GM21381 (cell line): ENCODE results near the gene SARS1.
A peak's percentile ranks its signal among the peaks of the same experiment; 100 is the strongest.

Experiments used
- ATAC-seq: cut with Tn5 transposase; IDR thresholded peaks from one replicate; pipeline ENCODE4 v1.9.1; 2021; ENCODE audit warnings: mild to moderate bottlenecking, moderate library complexity; ENCODE audit not compliant: unreplicated experiment

Gene SARS1

GRCh38 chr1:109248797-109249629 lies 35.3 kb downstream of the SARS1 start, which contains the start of gene CELSR2:
Gene CELSR2 (plus strand): TSS chr1:109249539. CDS start chr1:109250080, 541 bp downstream.
- peak; percentile 78 for ATAC-seq

- peak; percentile 29 for ATAC-seq
These were observed 36.1 kb downstream of the SARS1 start for GRCh38 chr1:109249654-109250401.

- ATAC-seq = no peak
These were observed 36.9 kb downstream of the SARS1 start for GRCh38 chr1:109250454-109251276.

GRCh38 chr1:109251277-109252166 lies 37.8 kb downstream of the SARS1 start:
- ATAC-seq = no peak

- no peak for ATAC-seq
These were observed 38.6 kb downstream of the SARS1 start for GRCh38 chr1:109252167-109252892.

- no peak for ATAC-seq
These were observed 39.4 kb downstream of the SARS1 start for GRCh38 chr1:109252893-109253802.

- ATAC-seq = no peak
These were observed 40.3 kb downstream of the SARS1 start for GRCh38 chr1:109253803-109254620.

- no peak for ATAC-seq
These were observed 40.9 kb downstream of the SARS1 start for GRCh38 chr1:109254621-109255096.

- ATAC-seq = no peak
These were observed 41.5 kb downstream of the SARS1 start for GRCh38 chr1:109255097-109255651.

- ATAC-seq = no peak
These were observed 42.0 kb downstream of the SARS1 start for GRCh38 chr1:109255678-109256077.

- no peak for ATAC-seq
These were observed 42.4 kb downstream of the SARS1 start for GRCh38 chr1:109256085-109256484.

GRCh38 chr1:109256971-109257681 lies 43.4 kb downstream of the SARS1 start:
- no peak for ATAC-seq

GRCh38 chr1:109257682-109258421 lies 44.1 kb downstream of the SARS1 start:
- ATAC-seq = no peak

- no peak for ATAC-seq
These were observed 45.1 kb downstream of the SARS1 start for GRCh38 chr1:109258481-109259466.
